Psoas muscle (tissue), 8 donors: ENCODE measurements around the gene BTG2. TPM values are rescaled to one million over a fixed set of nuclear protein-coding genes. Genes with fewer than 3 reads are reported as not detected.
"Not testable (repeated sequence)": the region's sequence is repeated elsewhere in the genome, so short reads cannot be mapped to it uniquely, and the experiment has no call there.

Experiments
- ATAC-seq, 4 donors: fragments of 200-7000 bp; cut with Tn5 transposase; one replicate each; pipeline ENCODE4 v1.9.1; 2020; ENCODE audit warnings: moderate library complexity in 3 of 4, mild to moderate bottlenecking in 2 of 4
- DNase-seq, 2 donors: peaks; one replicate each; pipeline ENCODE4 v3.0.0-alpha.2; 2020
- H3K27ac ChIP-seq: fragments of 200-600 bp; one replicate; pipeline ENCODE4 v1.8.0; 2022
- H3K27me3 ChIP-seq, 3 donors: fragments of 200-600 bp in 1 of 3; one replicate each; pipeline versions ENCODE4 v1.6.1 to v1.8.0; 2013 to 2022; ENCODE audit warnings: low read length in 2 of 3, mild to moderate bottlenecking in 2 of 3, moderate library complexity in 1 of 3; ENCODE audit not compliant: insufficient read depth in 3 of 3
- H3K36me3 ChIP-seq, 2 donors: fragments of 200-600 bp in 1 of 2; one replicate each; pipeline versions ENCODE4 v1.6.1 to v1.8.0; 2013 to 2022; ENCODE audit warnings: low read depth in 1 of 2, mild to moderate bottlenecking in 1 of 2, moderate library complexity in 1 of 2; ENCODE audit not compliant: insufficient read depth in 1 of 2
- H3K4me1 ChIP-seq: fragments of 200-600 bp; one replicate; pipeline ENCODE4 v1.8.0; 2022
- H3K4me3 ChIP-seq: fragments of 200-600 bp; one replicate; pipeline ENCODE4 v1.8.0; 2022; ENCODE audit warnings: mild to moderate bottlenecking
- H3K9me3 ChIP-seq: fragments of 200-600 bp; one replicate; pipeline ENCODE4 v1.8.0; 2022
- CTCF ChIP-seq: fragments of 200-600 bp; IDR thresholded peaks from one replicate; pipeline ENCODE4 v1.8.0; 2022; ENCODE audit warnings: antibody characterized with exemption
- WGBS, 3 donors: extraction: QIAGEN DNeasy Blood & Tissue Kit; methylation state at CpG; one replicate each; pipeline versions ENCODE4 v1.1.6 to v1.1.7; 2013; 5-methylcytosine and 5-hydroxymethylcytosine counted together
- intact Hi-C, 2 donors: fragments of 100-400 bp; cut with DNase I; formaldehyde crosslinking; loops; one replicate each; pipeline versions ENCODE4 v1.11.0 to v1.14.2; 2022
- polyA plus RNA-seq, 3 donors: library from polyadenylated mRNA; stranded (reverse); fragments of 200-250 nt; gene quantifications; one replicate each; pipeline ENCODE4 v1.2.3, GENCODE V29; 2013
- total RNA-seq, 4 donors: library from RNA; stranded (reverse); fragmentation: NEBNext Ultra II Directional in 2 of 4; extraction: Animal tissue kit (Norgen Biotek cat#: 25700) in 2 of 4; gene quantifications; one replicate each; pipeline versions ENCODE4 v1.2.1 to v1.2.4, GENCODE V29; 2021 to 2023
- donor health status: healthy with polysubstance abuse.
- donor health status: DM: no; HTN: no; CAD: no; lungs with moderate emphysema.
- donor health status: Bipolar disorder and iron deficiency.
- donor health status: healthy.
- donor health status: DM: yes; HTN: yes; CAD: no.
- donor health status: DM: no; HTN: no; CAD: no.
- donor health status: DM: no; HTN: no; CAD: no.
- donor health status: DM: yes; HTN: yes; CAD: no.

BTG2 gene
- total and polyA plus RNA-seq, 7 donors: 17.6 to 360 (median 119) TPM

- intact Hi-C loops: no loop called here
- peaks cover 26% of the 10 kb centered on the region for H3K4me1 ChIP-seq
- no peak for TF ChIP-seq CTCF
- no peak for DNase-seq
- peak overlapping the region; percentile 98 for H3K27ac ChIP-seq
- no peaks in the 10 kb centered on the region for H3K27me3 ChIP-seq
- ATAC-seq: no peak
- H3K4me3 ChIP-seq: peak overlapping the region; percentile 93
- H3K9me3 ChIP-seq: no peaks in the 10 kb centered on the region
- peaks cover 0 to 29% of the 10 kb centered on the region in 2 donors for H3K36me3 ChIP-seq
- WGBS, 3 donors: 44 to 71% (median 62%) methylated on average over 1 of the region's 1 CpG
These were observed 3.6 kb downstream of the BTG2 start for GRCh38 chr1:203308923-203309331.

DNA sequence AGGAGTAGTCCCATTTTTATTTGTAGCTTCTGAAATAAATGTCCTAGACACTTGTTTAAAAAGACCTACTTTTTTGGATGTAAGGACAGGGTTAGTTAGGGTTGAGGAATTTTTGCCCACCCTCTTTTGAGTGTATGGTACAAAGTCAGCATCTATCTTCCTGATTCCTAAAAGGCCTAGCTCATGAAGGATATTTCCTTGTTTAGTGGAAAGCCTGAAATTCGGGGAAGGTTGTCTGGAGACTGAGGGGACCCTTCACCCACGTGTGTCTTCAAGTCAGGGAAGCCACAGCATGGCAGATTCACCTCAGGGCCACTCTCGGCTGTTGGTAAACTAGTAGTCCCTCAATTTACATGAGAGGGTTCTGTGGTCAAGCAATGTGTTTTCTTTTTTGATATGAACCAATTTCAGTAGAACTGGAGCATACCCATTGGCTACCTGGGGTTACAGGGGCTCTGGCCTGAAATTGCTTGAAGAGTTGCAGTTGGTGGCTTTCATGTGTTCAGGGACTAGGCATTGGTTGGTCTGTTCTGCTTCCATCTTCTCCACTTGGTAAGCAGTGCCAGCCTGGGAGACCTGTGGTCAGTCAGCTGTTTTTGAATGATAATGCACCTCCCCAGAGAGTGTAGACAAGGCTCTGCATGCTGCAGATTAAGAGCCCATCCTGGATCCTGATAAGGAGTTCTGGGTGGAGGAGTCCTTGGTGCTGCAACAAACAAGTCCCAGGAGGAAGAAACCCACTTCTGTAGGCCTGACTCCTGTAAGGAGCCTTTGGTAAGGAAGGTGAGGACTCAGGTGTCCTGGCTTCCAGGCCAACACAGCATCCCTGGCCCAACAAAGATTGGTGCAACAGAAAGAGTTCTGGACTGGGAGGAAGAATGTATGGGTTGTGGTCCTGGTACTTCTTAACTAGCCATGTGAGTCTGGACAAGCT is 6.3 kb downstream of the BTG2 start:
- peaks cover 20% of the 10 kb centered on the region for H3K4me1 ChIP-seq
- H3K9me3 ChIP-seq: no peaks in the 10 kb centered on the region
- intact Hi-C loops: no loop called here
- H3K36me3 ChIP-seq: peaks cover 0 to 29% of the 10 kb centered on the region in 2 donors
- peak; percentile 11 to 25 (median 19) for ATAC-seq
- H3K27ac ChIP-seq: peak overlapping the region; percentile 98
- WGBS, 3 donors: 84 to 94% (median 89%) methylated on average over 3 of the region's 3 CpGs
- DNase-seq: no peak
- H3K27me3 ChIP-seq: no peaks in the 10 kb centered on the region
- H3K4me3 ChIP-seq: no peak overlapping the region
- no peak for TF ChIP-seq CTCF

GRCh38 chr1:203314025-203314759 is 8.9 kb downstream of the BTG2 start:
- intact Hi-C loops, H3K27me3 ChIP-seq, ATAC-seq, H3K4me1 ChIP-seq, H3K36me3 ChIP-seq, H3K27ac ChIP-seq, H3K9me3 ChIP-seq, H3K4me3 ChIP-seq, DNase-seq: not testable (repeated sequence)
- WGBS, 3 donors: 92 to 94% (median 92%) methylated on average over 3 to 4 of the region's 4 CpGs

- H3K4me3 ChIP-seq: no peak overlapping the region
- no peak for TF ChIP-seq CTCF
- H3K27me3 ChIP-seq: no peaks in the 10 kb centered on the region
- DNase-seq: no peak
- no peak overlapping the region for H3K27ac ChIP-seq
- H3K36me3 ChIP-seq: no peaks in the 10 kb centered on the region
- no peaks in the 10 kb centered on the region for H3K4me1 ChIP-seq
- intact Hi-C loops: no loop called here
- no peak for ATAC-seq
- H3K9me3 ChIP-seq: no peaks in the 10 kb centered on the region
- 51 to 58% (median 51%) methylated on average over 4 of the region's 4 CpGs for WGBS, 3 donors
These were observed 11.3 kb downstream of the BTG2 start for GRCh38 chr1:203316626-203317093.
